Left lung (tissue), 10 donors: ENCODE data around the gene SEMA4B. TPM values are rescaled to one million over a fixed set of nuclear protein-coding genes. Genes with fewer than 3 reads are reported as not detected.

Source experiments
- ATAC-seq: fragments of 200-7000 bp; cut with Tn5 transposase; one replicate; pipeline ENCODE4 v1.9.1; 2020; ENCODE audit warnings: moderate library complexity
- DNase-seq, 4 donors: peaks; one replicate each; pipeline ENCODE4 v3.0.0-alpha.2; 2013 to 2020
- H3K27ac ChIP-seq, 2 donors: fragments of 200-600 bp; sonication (generic) in 1 of 2; one replicate each; pipeline versions ENCODE4 v1.5.0 to v1.8.0; 2020 to 2021
- H3K27me3 ChIP-seq, 2 donors: fragments of 200-600 bp; sonication (generic) in 1 of 2; one replicate each; pipeline versions ENCODE4 v1.5.0 to v1.8.0; 2020 to 2021
- H3K36me3 ChIP-seq, 2 donors: fragments of 200-600 bp; sonication (generic) in 1 of 2; one replicate each; pipeline versions ENCODE4 v1.5.0 to v1.8.0; 2020 to 2021
- H3K4me1 ChIP-seq, 2 donors: fragments of 200-600 bp; one replicate each; pipeline ENCODE4 v1.8.0; 2021
- H3K4me3 ChIP-seq, 2 donors: fragments of 200-600 bp; sonication (generic) in 1 of 2; one replicate each; pipeline versions ENCODE4 v1.5.0 to v1.8.0; 2020 to 2021; ENCODE audit warnings: mild to moderate bottlenecking in 1 of 2
- H3K9me3 ChIP-seq, 2 donors: fragments of 200-600 bp; sonication (generic) in 1 of 2; one replicate each; pipeline versions ENCODE4 v1.5.0 to v1.8.0; 2020 to 2021
- CTCF ChIP-seq, 2 donors: fragments of 200-600 bp; sonication (generic) in 1 of 2; IDR thresholded peaks; one replicate each; pipeline versions ENCODE4 v1.5.0 to v1.8.0; 2021; ENCODE audit warnings: antibody characterized with exemption in 2 of 2
- intact Hi-C, 2 donors: fragments of 100-400 bp; cut with DNase I; formaldehyde crosslinking; loops; one replicate each; pipeline versions ENCODE4 v1.11.2 to v1.14.2; 2022
- polyA plus RNA-seq, 6 donors: library from polyadenylated mRNA; unstranded; fragments of 120-200 nt; gene quantifications; one replicate each; pipeline ENCODE4 v1.2.1, GENCODE V29; 2013; ENCODE audit not compliant: insufficient read length in 6 of 6
- total RNA-seq, 2 donors: library from RNA; stranded (reverse); fragmentation: NEBNext Ultra II Directional; extraction: Animal tissue kit (Norgen Biotek cat#: 25700); gene quantifications; one replicate each; pipeline ENCODE4 v1.2.1, GENCODE V29; 2021
- donor health status: DM: no; HTN: yes; CAD: no.
- donor health status: DM: no; HTN: no; CAD: no.

Gene SEMA4B
- total and polyA plus RNA-seq, 8 donors = 22.8 to 66.7 (median 26.6) TPM

- ATAC-seq (no peak), DNase-seq (no peak)
- Histone ChIP-seq H3K4me3 (no peak overlapping the region), H3K27ac (no peak overlapping the region), H3K9me3 (no peaks in the 10 kb centered on the region), H3K36me3 (no peaks in the 10 kb centered on the region), H3K4me1 (peaks cover 21 to 25% of the 10 kb centered on the region in 2 donors), H3K27me3 (no peaks in the 10 kb centered on the region)
- TF ChIP-seq CTCF (IDR thresholded peaks at IDR 0.05) = no peak
- intact Hi-C loops = no loop called here
Observed at GRCh38 chr15:90154246-90154645, 46.9 kb upstream of the SEMA4B start.

- TF ChIP-seq CTCF (IDR thresholded peaks at IDR 0.05) = no peak
- Histone ChIP-seq H3K36me3 (no peaks in the 10 kb centered on the region), H3K4me1 (peaks cover 23 to 33% of the 10 kb centered on the region in 2 donors), H3K4me3 (no peak overlapping the region), H3K27me3 (no peaks in the 10 kb centered on the region), H3K9me3 (no peaks in the 10 kb centered on the region), H3K27ac (peak overlapping the region in 1 of 2 donors; percentile 26)
- peak in 3 of 4 donors; percentile 41 to 68 (median 51) for DNase-seq
- intact Hi-C loops = no loop called here
- ATAC-seq = peak; percentile 3
Observed at GRCh38 chr15:90154861-90155626, 46.1 kb upstream of the SEMA4B start.

- ATAC-seq (peak; percentile 38), DNase-seq (no peak)
- no peak for TF ChIP-seq CTCF (IDR thresholded peaks at IDR 0.05)
- H3K4me3 ChIP-seq = no peak overlapping the region
- no peaks in the 10 kb centered on the region for H3K27me3 ChIP-seq
- H3K9me3 ChIP-seq = no peaks in the 10 kb centered on the region
- H3K36me3 ChIP-seq = no peaks in the 10 kb centered on the region
- H3K27ac ChIP-seq = peak overlapping the region; percentile 72 to 78
- H3K4me1 ChIP-seq = peaks cover 23 to 62% of the 10 kb centered on the region in 2 donors
- intact Hi-C loops = no loop called here
Observed at GRCh38 chr15:90159213-90159612, 41.9 kb upstream of the SEMA4B start.

- intact Hi-C loops = no loop called here
- DNase-seq (peak in 1 of 4 donors; percentile 48), ATAC-seq (no peak)
- peak overlapping the region in 1 of 2 donors; percentile 57 for H3K27ac ChIP-seq
- H3K27me3 ChIP-seq = no peaks in the 10 kb centered on the region
- no peaks in the 10 kb centered on the region for H3K9me3 ChIP-seq
- H3K4me1 ChIP-seq = peaks cover 12 to 63% of the 10 kb centered on the region in 2 donors
- no peak for TF ChIP-seq CTCF (IDR thresholded peaks at IDR 0.05)
- H3K36me3 ChIP-seq = no peaks in the 10 kb centered on the region
- H3K4me3 ChIP-seq = no peak overlapping the region
Observed at GRCh38 chr15:90160781-90161727, 40.1 kb upstream of the SEMA4B start.

- H3K4me3 ChIP-seq = no peak overlapping the region
- DNase-seq = no peak
- H3K4me1 ChIP-seq = peaks cover 12 to 68% of the 10 kb centered on the region in 2 donors
- intact Hi-C loops = no loop called here
- H3K27ac ChIP-seq = peak overlapping the region in 1 of 2 donors; percentile 48
- no peaks in the 10 kb centered on the region for H3K36me3 ChIP-seq
- TF ChIP-seq CTCF (IDR thresholded peaks at IDR 0.05) = no peak
- H3K9me3 ChIP-seq = no peaks in the 10 kb centered on the region
- ATAC-seq = no peak
- H3K27me3 ChIP-seq = no peaks in the 10 kb centered on the region
Observed at GRCh38 chr15:90161950-90162361, 39.2 kb upstream of the SEMA4B start.
